Measurements from ENCODE around the gene FPGS. TPM values are rescaled to one million over a fixed set of nuclear protein-coding genes. Genes with fewer than 3 reads are reported as not detected.
A peak's percentile ranks its signal among the peaks of the same experiment; 100 is the strongest.

FPGS gene
- total RNA-seq, 2 donors from 2014 or later, result 71.2 to 80.6 TPM

GRCh38 chr9:127852829-127853228, 50.1 kb downstream of the FPGS start:
- no peak for ATAC-seq
- no peaks in the 10 kb centered on the region for H3K9me3 ChIP-seq (ENCODE audit: control insufficient read depth, low read length, poor library complexity, severe bottlenecking)
- Mint-ChIP-seq H3K4me3 (peak overlapping the region; percentile 60), H3K27ac (peak overlapping the region; percentile 67), H3K36me3 (ENCODE audit: low read depth) (no peaks in the 10 kb centered on the region), H3K4me1 (peaks cover 14% of the 10 kb centered on the region), H3K27me3 (no peaks in the 10 kb centered on the region)
- no peak for DNase-seq

DNA sequence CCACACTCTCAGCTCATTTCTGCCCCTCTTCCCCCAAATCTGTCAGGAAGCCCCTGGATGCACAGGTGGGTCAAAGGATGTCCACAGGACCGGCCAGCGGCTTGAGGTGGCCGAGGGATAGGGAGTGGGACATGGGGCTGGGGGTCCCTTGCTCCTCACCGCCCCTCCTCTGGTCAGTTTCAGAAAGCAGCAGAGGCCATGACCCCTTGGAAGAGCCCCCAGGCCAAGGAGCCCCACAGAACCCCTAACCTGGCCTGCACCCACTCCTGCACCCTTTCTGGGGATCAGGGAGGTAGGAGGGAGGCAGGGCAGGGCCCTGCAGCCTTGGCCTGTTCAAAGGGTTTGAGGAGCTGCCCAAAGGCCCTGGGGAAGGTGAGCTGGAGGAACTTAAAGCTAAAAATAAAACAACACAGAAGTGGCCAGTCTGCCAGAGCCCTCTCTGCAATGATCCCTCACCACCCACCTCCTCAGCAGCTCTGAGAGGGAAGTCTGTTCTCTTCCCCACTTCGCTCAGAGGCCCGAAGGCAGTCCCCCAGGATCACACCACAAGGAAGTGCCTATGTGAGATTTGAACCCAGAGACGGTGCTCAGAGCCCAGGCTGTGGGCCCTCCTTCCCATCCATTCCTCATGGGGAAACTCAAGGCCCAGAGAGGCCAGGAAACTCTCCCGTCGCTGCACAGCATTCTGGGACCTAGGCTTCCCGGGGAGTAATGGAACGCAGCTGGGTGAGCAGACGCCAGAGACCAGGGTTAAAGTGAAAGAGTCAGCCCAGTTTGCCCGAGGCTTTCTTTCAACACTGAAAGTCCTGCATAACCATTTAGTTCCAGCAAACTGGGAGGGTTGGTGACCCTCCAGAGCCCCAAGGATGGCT, 50.9 kb downstream of the FPGS start:
- DNase-seq (no peak), ATAC-seq (peak; percentile 47)
- Mint-ChIP-seq H3K27me3 (no peaks in the 10 kb centered on the region), H3K36me3 (ENCODE audit: low read depth) (no peaks in the 10 kb centered on the region), H3K4me3 (peak overlapping the region; percentile 92), H3K4me1 (peaks cover 15% of the 10 kb centered on the region), H3K27ac (peak overlapping the region; percentile 67)
- no peaks in the 10 kb centered on the region for H3K9me3 ChIP-seq (ENCODE audit: control insufficient read depth, low read length, poor library complexity, severe bottlenecking)

- H3K9me3 ChIP-seq (ENCODE audit: control insufficient read depth, low read length, poor library complexity, severe bottlenecking), result no peaks in the 10 kb centered on the region
- Mint-ChIP-seq H3K27ac (peak within 1 kb of the TSS; percentile 67), H3K4me3 (peak within 1 kb of the TSS; percentile 92), H3K4me1 (peaks cover 15% of the 10 kb centered on the region), H3K27me3 (no peaks in the 10 kb centered on the region), H3K36me3 (ENCODE audit: low read depth) (no peaks in the 10 kb centered on the region)
- peak; percentile 41 for ATAC-seq
- no peak for DNase-seq
Observed at GRCh38 chr9:127854184-127854806, 51.6 kb downstream of the FPGS start, which contains the start of gene ENG. ENG (minus strand) TSS chr9:127854658; CDS start chr9:127854355, 303 bp downstream.

GRCh38 chr9:127854960-127855359, 52.3 kb downstream of the FPGS start:
- H3K9me3 ChIP-seq (ENCODE audit: control insufficient read depth, low read length, poor library complexity, severe bottlenecking), result no peaks in the 10 kb centered on the region
- no peak for DNase-seq
- no peaks in the 10 kb centered on the region for H3K27me3 Mint-ChIP-seq
- no peaks in the 10 kb centered on the region for H3K36me3 Mint-ChIP-seq (ENCODE audit: low read depth)
- H3K27ac Mint-ChIP-seq, result peak overlapping the region; percentile 11
- peaks cover 15% of the 10 kb centered on the region for H3K4me1 Mint-ChIP-seq
- no peak for ATAC-seq
- H3K4me3 Mint-ChIP-seq, result peak overlapping the region; percentile 55

- Mint-ChIP-seq H3K36me3 (ENCODE audit: low read depth) (no peaks in the 10 kb centered on the region), H3K4me1 (peaks cover 15% of the 10 kb centered on the region), H3K27ac (peak overlapping the region; percentile 83), H3K4me3 (peak overlapping the region; percentile 61), H3K27me3 (no peaks in the 10 kb centered on the region)
- DNase-seq (no peak), ATAC-seq (no peak)
- H3K9me3 ChIP-seq (ENCODE audit: control insufficient read depth, low read length, poor library complexity, severe bottlenecking), result no peaks in the 10 kb centered on the region
Observed at GRCh38 chr9:127855522-127855921, 52.8 kb downstream of the FPGS start.

GRCh38 chr9:127856094-127856728, 53.5 kb downstream of the FPGS start:
- Mint-ChIP-seq H3K4me3 (no peak overlapping the region), H3K4me1 (peaks cover 20% of the 10 kb centered on the region), H3K27ac (peak overlapping the region; percentile 83), H3K36me3 (ENCODE audit: low read depth) (no peaks in the 10 kb centered on the region), H3K27me3 (no peaks in the 10 kb centered on the region)
- ATAC-seq, result no peak
- no peak for DNase-seq
- H3K9me3 ChIP-seq (ENCODE audit: control insufficient read depth, low read length, poor library complexity, severe bottlenecking), result no peaks in the 10 kb centered on the region

GRCh38 chr9:127856729-127857116, 54.0 kb downstream of the FPGS start:
- H3K27me3 Mint-ChIP-seq, result no peaks in the 10 kb centered on the region
- no peaks in the 10 kb centered on the region for H3K9me3 ChIP-seq (ENCODE audit: control insufficient read depth, low read length, poor library complexity, severe bottlenecking)
- H3K4me1 Mint-ChIP-seq, result peaks cover 25% of the 10 kb centered on the region
- no peak for ATAC-seq
- no peaks in the 10 kb centered on the region for H3K36me3 Mint-ChIP-seq (ENCODE audit: low read depth)
- H3K27ac Mint-ChIP-seq, result peak overlapping the region; percentile 83
- DNase-seq, result no peak
- H3K4me3 Mint-ChIP-seq, result no peak overlapping the region

GRCh38 chr9:127857278-127857677, 54.6 kb downstream of the FPGS start:
- no peak for ATAC-seq
- Mint-ChIP-seq H3K27ac (no peak overlapping the region), H3K27me3 (no peaks in the 10 kb centered on the region), H3K36me3 (ENCODE audit: low read depth) (no peaks in the 10 kb centered on the region), H3K4me1 (peaks cover 28% of the 10 kb centered on the region), H3K4me3 (no peak overlapping the region)
- no peaks in the 10 kb centered on the region for H3K9me3 ChIP-seq (ENCODE audit: control insufficient read depth, low read length, poor library complexity, severe bottlenecking)
- no peak for DNase-seq

GRCh38 chr9:127858041-127858512, 55.4 kb downstream of the FPGS start:
- H3K9me3 ChIP-seq (ENCODE audit: control insufficient read depth, low read length, poor library complexity, severe bottlenecking), result no peaks in the 10 kb centered on the region
- Mint-ChIP-seq H3K27me3 (no peaks in the 10 kb centered on the region), H3K4me3 (no peak overlapping the region), H3K4me1 (peaks cover 34% of the 10 kb centered on the region), H3K27ac (peak overlapping the region; percentile 83), H3K36me3 (ENCODE audit: low read depth) (no peaks in the 10 kb centered on the region)
- DNase-seq (no peak), ATAC-seq (no peak)

DNA sequence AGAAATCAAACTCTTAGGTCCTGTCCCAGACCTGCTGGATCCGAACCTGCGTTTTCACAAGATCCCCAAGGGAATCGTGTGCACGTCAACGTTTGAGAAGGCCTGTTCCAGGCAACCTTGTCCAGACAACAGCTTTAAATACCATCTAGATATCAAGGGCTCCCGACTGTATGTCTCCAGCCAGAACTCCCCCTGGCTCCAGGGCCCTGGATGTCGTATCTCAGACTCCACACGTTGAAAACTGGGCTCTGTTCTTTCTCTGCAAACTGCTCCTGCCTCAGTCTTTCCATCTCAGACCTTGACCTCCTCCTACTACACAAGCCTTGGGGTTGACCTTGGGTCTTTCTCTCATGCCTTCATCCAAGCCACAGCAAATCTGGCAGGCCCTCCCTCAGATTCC, 57.6 kb downstream of the FPGS start:
- no peak for ATAC-seq
- peaks cover 33% of the 10 kb centered on the region for H3K4me1 Mint-ChIP-seq
- H3K27me3 Mint-ChIP-seq, result no peaks in the 10 kb centered on the region
- peak overlapping the region; percentile 94 for H3K27ac Mint-ChIP-seq
- no peaks in the 10 kb centered on the region for H3K36me3 Mint-ChIP-seq (ENCODE audit: low read depth)
- no peaks in the 10 kb centered on the region for H3K9me3 ChIP-seq (ENCODE audit: control insufficient read depth, low read length, poor library complexity, severe bottlenecking)
- DNase-seq, result no peak
- no peak overlapping the region for H3K4me3 Mint-ChIP-seq

- no peaks in the 10 kb centered on the region for H3K9me3 ChIP-seq (ENCODE audit: control insufficient read depth, low read length, poor library complexity, severe bottlenecking)
- Mint-ChIP-seq H3K36me3 (ENCODE audit: low read depth) (no peaks in the 10 kb centered on the region), H3K4me1 (peaks cover 33% of the 10 kb centered on the region), H3K4me3 (no peak overlapping the region), H3K27me3 (no peaks in the 10 kb centered on the region), H3K27ac (peak overlapping the region; percentile 94)
- DNase-seq (no peak), ATAC-seq (no peak)
Observed at GRCh38 chr9:127860779-127861178, 58.1 kb downstream of the FPGS start.

GRCh38 chr9:127862075-127863011, 59.7 kb downstream of the FPGS start:
- ATAC-seq, result peak; percentile 67
- Mint-ChIP-seq H3K4me1 (peaks cover 35% of the 10 kb centered on the region), H3K27ac (peak overlapping the region; percentile 94), H3K36me3 (ENCODE audit: low read depth) (no peaks in the 10 kb centered on the region), H3K4me3 (peak overlapping the region; percentile 78), H3K27me3 (no peaks in the 10 kb centered on the region)
- no peak for DNase-seq
- H3K9me3 ChIP-seq (ENCODE audit: control insufficient read depth, low read length, poor library complexity, severe bottlenecking), result no peaks in the 10 kb centered on the region
